IPS-NIHi7 (cell line): ENCODE data around the gene DTNB.

Experiments
- DNase-seq: peaks from one replicate; pipeline ENCODE4 v3.0.0; 2012; ENCODE audit warnings: mixed read lengths; ENCODE audit errors: extremely low spot score

DTNB gene

GRCh38 chr2:25371253-25372241 lies 301.8 kb downstream of the DTNB start:
- no peak for DNase-seq

GRCh38 chr2:25369876-25370275 lies 303.5 kb downstream of the DTNB start:
- DNase-seq: no peak

- DNase-seq: no peak
Observed at GRCh38 chr2:25369439-25369838, 303.9 kb downstream of the DTNB start.

- no peak for DNase-seq
Observed at GRCh38 chr2:25368660-25369059, 304.7 kb downstream of the DTNB start.

- no peak for DNase-seq
Observed at GRCh38 chr2:25367296-25367695, 306.1 kb downstream of the DTNB start.

- no peak for DNase-seq
Observed at GRCh38 chr2:25366629-25367028, 306.7 kb downstream of the DTNB start.

GRCh38 chr2:25365241-25365640 lies 308.1 kb downstream of the DTNB start:
- DNase-seq: no peak

- DNase-seq: no peak
Observed at GRCh38 chr2:25363733-25364132, 309.6 kb downstream of the DTNB start.

GRCh38 chr2:25362434-25363145 lies 310.8 kb downstream of the DTNB start:
- no peak for DNase-seq

GRCh38 chr2:25362049-25362433 lies 311.3 kb downstream of the DTNB start:
- DNase-seq: peak; percentile 94

- no peak for DNase-seq
Observed at GRCh38 chr2:25361261-25362048, 311.9 kb downstream of the DTNB start.

GRCh38 chr2:25358836-25359235 lies 314.5 kb downstream of the DTNB start:
- no peak for DNase-seq

GRCh38 chr2:25358249-25358815 lies 315.0 kb downstream of the DTNB start:
- DNase-seq: no peak

- DNase-seq: no peak
Observed at GRCh38 chr2:25356088-25356487, 317.3 kb downstream of the DTNB start.

GRCh38 chr2:25355270-25355669 lies 318.1 kb downstream of the DTNB start:
- DNase-seq: no peak

- no peak for DNase-seq
Observed at GRCh38 chr2:25354116-25354515, 319.3 kb downstream of the DTNB start.

- DNase-seq: no peak
Observed at GRCh38 chr2:25349397-25349796, 324.0 kb downstream of the DTNB start.

GRCh38 chr2:25347846-25348245 lies 325.5 kb downstream of the DTNB start:
- DNase-seq: no peak

GRCh38 chr2:25347205-25347815 lies 326.1 kb downstream of the DTNB start:
- DNase-seq: no peak

- DNase-seq: no peak
Observed at GRCh38 chr2:25343187-25343825, 330.1 kb downstream of the DTNB start.
